ENCODE data around the gene DGKG. TPM values are rescaled to one million over a fixed set of nuclear protein-coding genes. Genes with fewer than 3 reads are reported as not detected.

The DGKG gene
- total and polyA plus RNA-seq, 2 of the 8 experiments (the other 6 are each of a cell fraction or from before 2014, with no cell fraction given): 0.30 to 0.48 TPM

GRCh38 chr3:186303965-186304364, 58.1 kb downstream of the DGKG start:
- 36% methylated on average over 10 of the region's 11 CpGs; no CpG with 5 or more reads in 1 of the 2 experiments for WGBS, 2 experiments (ENCODE audit: extremely low coverage in 1 of 2, insufficient coverage in 1 of 2, insufficient read length in 1 of 2, insufficient replicate concordance in 2 of 2, low coverage in 1 of 2, low lambda C conversion rate in 2 of 2, missing lambda C conversion rate in 1 of 2)
- no peaks in the 10 kb centered on the region for H3K23me2 ChIP-seq (ENCODE audit: low read depth, low read length)
- TF ChIP-seq RAD21 (IDR thresholded peaks at IDR 0.05 in 1 of 2, conservative IDR thresholded peaks at IDR 0.05 in 1 of 2; ENCODE audit: low read depth in 2 of 2, low read length in 2 of 2) (no peak), RNF2 (IDR thresholded peaks at IDR 0.05; ENCODE audit: borderline replicate concordance, low read depth, low read length, missing control alignments, poor library complexity, severe bottlenecking) (no peak), TEAD4 (IDR thresholded peaks at IDR 0.05; ENCODE audit: low read depth, low read length) (peak; percentile 30; the same call in 1 of the 2 replicates), TBP (IDR thresholded peaks at IDR 0.05; ENCODE audit: low read depth, low read length) (no peak), CTBP2 (IDR thresholded peaks at IDR 0.05; ENCODE audit: borderline replicate concordance, insufficient read depth, insufficient read length, low read length) (no peak), ASH2L (IDR thresholded peaks at IDR 0.05; ENCODE audit: low read length) (peak; percentile 33), SUZ12 (IDR thresholded peaks at IDR 0.05; ENCODE audit: low read length) (no peak), SRF (IDR thresholded peaks at IDR 0.05; ENCODE audit: low read depth, low read length) (no peak), FOSL1 (IDR thresholded peaks at IDR 0.05; ENCODE audit: insufficient read depth, low read depth, low read length) (no peak), TAF7 (optimal IDR thresholded peaks at IDR 0.05; ENCODE audit: borderline replicate concordance, low read depth, low read length) (no peak), KDM4A (IDR thresholded peaks at IDR 0.05; ENCODE audit: low read depth, low read length, severe bottlenecking) (peak; percentile 28), SIN3A (conservative IDR thresholded peaks at IDR 0.05 in 1 of 2, IDR thresholded peaks at IDR 0.05 in 1 of 2; ENCODE audit: low read depth in 1 of 2, low read length in 2 of 2) (no peak)

More at GRCh38 chr3:186303965-186304364, 58.1 kb downstream of the DGKG start:
- FAIRE-seq (no peak), DNase-seq (ENCODE audit: low read depth in 1 of 2, low spot score in 2 of 2) (peak in 1 of 2 experiments; percentile 54)
- Histone ChIP-seq H3K23ac (ENCODE audit: insufficient read length) (no peak overlapping the region), H4K20me1 (replicated peaks in 1 of 2; ENCODE audit: control insufficient read depth in 1 of 2, insufficient read depth in 2 of 2, low read length in 2 of 2) (no peaks in the 10 kb centered on the region), H3K18ac (ENCODE audit: extremely low read depth, low read length) (no peak overlapping the region), H3K4me1 (replicated peaks in 1 of 4; ENCODE audit: control insufficient read depth in 3 of 4, insufficient read depth in 4 of 4, low read length in 3 of 4) (peaks cover 0 to 9% (median 7%) of the 10 kb centered on the region in 4 experiments; a peak in 4 of 7 replicates), H2BK120ac (replicated peaks; ENCODE audit: low read depth, low read length) (no peak overlapping the region), H2BK20ac (ENCODE audit: low read length) (no peak overlapping the region), H2BK12ac (ENCODE audit: low read depth, low read length) (no peak overlapping the region; the same call in 1 of the 2 replicates), H3K9me3 (ENCODE audit: insufficient read depth in 2 of 2, low read depth in 1 of 2, low read length in 1 of 2) (no peaks in the 10 kb centered on the region), H4K91ac (replicated peaks; ENCODE audit: insufficient read length, low read length) (no peak overlapping the region), H2BK5ac (ENCODE audit: low read depth, low read length) (no peak overlapping the region), H4K5ac (ENCODE audit: insufficient read length, low read depth, low read length) (no peak overlapping the region), H2AK5ac (ENCODE audit: low read depth, low read length) (no peak overlapping the region), H3K27ac (ENCODE audit: low read depth, low read length) (no peak overlapping the region), H3K79me2 (ENCODE audit: control insufficient read depth in 1 of 2, insufficient read depth in 2 of 2, low read length in 2 of 2) (no peaks in the 10 kb centered on the region), H3K27me3 (replicated peaks in 1 of 4; ENCODE audit: control insufficient read depth in 3 of 4, extremely low read depth in 1 of 4, insufficient read depth in 3 of 4, low read length in 3 of 4) (peaks cover 0 to 4% (median 0%) of the 10 kb centered on the region in 4 experiments; a peak in 1 of 7 replicates), H3K4ac (replicated peaks; ENCODE audit: insufficient read length, low read depth, low read length) (no peak overlapping the region), H2BK15ac (ENCODE audit: low read length) (no peak overlapping the region), H3K9ac (replicated peaks in 1 of 4; ENCODE audit: extremely low read depth in 1 of 4, low read depth in 3 of 4, low read length in 3 of 4) (no peak overlapping the region), H3K36me3 (ENCODE audit: control insufficient read depth in 2 of 4, insufficient read depth in 4 of 4, low read length in 3 of 4) (no peaks in the 10 kb centered on the region), H3K79me1 (ENCODE audit: low read depth, low read length) (no peaks in the 10 kb centered on the region), H3K4me3 (ENCODE audit: extremely low read depth in 1 of 4, insufficient read depth in 2 of 4, low read depth in 3 of 4, low read length in 4 of 4) (peak overlapping the region in 1 of 4 experiments; percentile 19; a peak in 1 of 8 replicates), H3K4me2 (ENCODE audit: insufficient read depth in 1 of 2, low read depth in 2 of 2, low read length in 2 of 2) (peak overlapping the region; percentile 43 to 54; a peak in 3 of 4 replicates), H4K8ac (ENCODE audit: extremely low read depth, insufficient read depth, low read length) (no peak overlapping the region), H2AFZ (ENCODE audit: low read length) (peak overlapping the region; percentile 25), H3K56ac (replicated peaks; ENCODE audit: insufficient read length, low read depth, low read length) (no peak overlapping the region), H3K14ac (ENCODE audit: insufficient read length) (no peak overlapping the region)
- CTCF ChIA-PET (ENCODE audit: partially characterized antibody): interaction anchor here (0.7 to 1.6 kb wide), 8 partner anchors 27 to 301 kb away, joined by 3 to 6 read pairs (median 4); no protein-coding TSS in a partner anchor
- POLR2A ChIA-PET (ENCODE audit: partially characterized antibody): interaction anchor here (0.6 to 0.7 kb wide), 2 partner anchors 22 to 597 kb away, joined by 3 to 5 read pairs; no protein-coding TSS in a partner anchor
